ENCODE data around the gene ANKRD33.

ANKRD33 gene

DNA sequence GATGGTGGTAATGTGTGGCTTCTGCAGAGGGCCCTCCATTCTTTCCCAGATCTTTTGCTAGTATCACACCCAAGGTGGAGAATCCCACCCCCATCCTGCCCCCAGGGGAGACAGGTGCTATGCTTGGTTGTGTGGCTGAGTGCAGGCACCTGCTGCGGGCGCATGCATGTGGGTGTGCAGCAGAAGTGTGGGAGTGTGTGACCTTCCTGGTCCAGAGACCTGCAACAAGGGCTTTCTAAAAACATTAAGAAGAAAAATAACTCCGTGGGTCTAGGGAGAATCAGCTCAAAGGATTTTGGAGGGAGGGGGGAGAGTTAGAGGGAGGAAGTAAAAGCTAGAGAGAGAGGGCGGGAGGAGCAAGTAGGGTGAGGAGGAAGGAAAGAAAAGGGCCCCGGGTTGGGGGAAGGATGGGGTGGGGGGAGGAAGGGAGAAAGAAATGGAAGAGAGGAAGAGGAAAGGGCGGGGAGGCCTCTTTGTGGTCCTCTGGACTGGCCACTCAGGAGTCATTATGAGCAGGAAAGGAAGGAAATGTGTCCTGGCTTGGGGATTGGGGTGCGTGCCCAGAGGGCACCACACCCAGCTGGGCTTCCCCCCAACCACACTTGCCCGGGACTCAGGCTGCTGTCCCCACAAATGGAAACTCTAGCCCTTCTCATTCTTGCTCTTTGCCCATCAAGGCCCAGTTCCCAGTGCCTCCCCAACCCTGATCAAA, 36.3 kb upstream of the ANKRD33 start:
- TF ChIP-seq CSDC2 (CRISPR knock-in tag; IDR thresholded peaks at IDR 0.05) (no peak), ESRRG (CRISPR knock-in tag; IDR thresholded peaks at IDR 0.05) (no peak), BACH2 (CRISPR knock-in tag; IDR thresholded peaks at IDR 0.05; ENCODE audit: borderline replicate concordance) (no peak), OSR1 (CRISPR knock-in tag; IDR thresholded peaks at IDR 0.05) (no peak)
- TF ChIP-seq, protein P1, sequence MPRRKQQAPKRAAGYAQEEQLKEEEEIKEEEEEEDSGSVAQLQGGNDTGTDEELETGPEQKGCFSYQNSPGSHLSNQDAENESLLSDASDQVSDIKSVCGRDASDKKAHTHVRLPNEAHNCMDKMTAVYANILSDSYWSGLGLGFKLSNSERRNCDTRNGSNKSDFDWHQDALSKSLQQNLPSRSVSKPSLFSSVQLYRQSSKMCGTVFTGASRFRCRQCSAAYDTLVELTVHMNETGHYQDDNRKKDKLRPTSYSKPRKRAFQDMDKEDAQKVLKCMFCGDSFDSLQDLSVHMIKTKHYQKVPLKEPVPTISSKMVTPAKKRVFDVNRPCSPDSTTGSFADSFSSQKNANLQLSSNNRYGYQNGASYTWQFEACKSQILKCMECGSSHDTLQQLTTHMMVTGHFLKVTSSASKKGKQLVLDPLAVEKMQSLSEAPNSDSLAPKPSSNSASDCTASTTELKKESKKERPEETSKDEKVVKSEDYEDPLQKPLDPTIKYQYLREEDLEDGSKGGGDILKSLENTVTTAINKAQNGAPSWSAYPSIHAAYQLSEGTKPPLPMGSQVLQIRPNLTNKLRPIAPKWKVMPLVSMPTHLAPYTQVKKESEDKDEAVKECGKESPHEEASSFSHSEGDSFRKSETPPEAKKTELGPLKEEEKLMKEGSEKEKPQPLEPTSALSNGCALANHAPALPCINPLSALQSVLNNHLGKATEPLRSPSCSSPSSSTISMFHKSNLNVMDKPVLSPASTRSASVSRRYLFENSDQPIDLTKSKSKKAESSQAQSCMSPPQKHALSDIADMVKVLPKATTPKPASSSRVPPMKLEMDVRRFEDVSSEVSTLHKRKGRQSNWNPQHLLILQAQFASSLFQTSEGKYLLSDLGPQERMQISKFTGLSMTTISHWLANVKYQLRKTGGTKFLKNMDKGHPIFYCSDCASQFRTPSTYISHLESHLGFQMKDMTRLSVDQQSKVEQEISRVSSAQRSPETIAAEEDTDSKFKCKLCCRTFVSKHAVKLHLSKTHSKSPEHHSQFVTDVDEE (CRISPR knock-in tag; IDR thresholded peaks at IDR 0.05): no peak
- no peak for ATAC-seq

GRCh38 chr12:51852404-51853137, 35.3 kb upstream of the ANKRD33 start:
- TF ChIP-seq RARB (CRISPR knock-in tag; IDR thresholded peaks at IDR 0.05) (no peak), ZFP3 (CRISPR knock-in tag; IDR thresholded peaks at IDR 0.05) (peak; percentile 98)
- peak; percentile 37; the same call in 1 of the 3 replicates for ATAC-seq

DNA sequence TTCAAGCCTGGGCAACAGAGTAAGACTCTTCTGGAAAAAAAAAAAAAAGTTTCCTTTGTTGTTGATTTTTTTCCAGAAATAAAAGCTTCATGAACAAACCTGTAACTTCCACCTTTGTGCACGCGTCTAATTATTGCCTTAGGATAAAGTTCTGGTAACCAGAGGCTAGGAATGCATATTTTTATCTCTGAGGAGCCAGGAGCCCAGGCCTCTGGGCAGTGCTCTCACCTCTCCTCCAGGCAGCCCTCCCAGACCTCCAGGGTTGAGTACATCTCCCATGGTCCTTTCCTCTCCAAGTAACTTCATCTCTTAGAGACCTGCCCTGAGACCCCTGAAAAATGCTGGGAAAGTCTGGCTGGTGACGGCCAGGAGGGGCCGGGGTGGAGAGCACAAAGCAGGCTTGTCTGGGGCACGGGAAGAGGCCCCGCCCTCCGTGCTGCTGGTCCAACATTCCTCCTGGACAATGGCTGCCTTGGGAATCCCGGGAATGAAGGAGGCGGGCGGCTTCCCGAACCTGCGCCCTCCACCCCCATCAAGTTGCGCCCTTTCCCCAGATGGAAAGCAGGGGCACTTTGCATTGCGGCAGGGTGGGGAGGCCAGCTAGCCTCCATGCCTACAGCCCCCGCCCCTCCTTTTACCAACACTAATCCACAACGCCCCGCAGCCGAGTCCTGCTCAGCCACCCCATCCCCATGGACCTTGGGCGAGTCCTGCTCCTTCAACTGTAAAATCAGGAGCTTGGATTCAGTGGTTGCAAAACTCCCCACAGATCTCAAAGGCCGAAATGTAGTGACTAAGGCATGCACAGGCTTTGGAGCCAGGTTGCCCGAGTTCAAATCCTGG, 32.1 kb upstream of the ANKRD33 start:
- no peak for ATAC-seq
- TF ChIP-seq GLIS3 (CRISPR knock-in tag; IDR thresholded peaks at IDR 0.05) (no peak), TCF4 (CRISPR knock-in tag; IDR thresholded peaks at IDR 0.05; ENCODE audit: borderline replicate concordance) (no peak), ZNF565 (CRISPR knock-in tag; conservative IDR thresholded peaks at IDR 0.05; ENCODE audit: low read depth) (no peak), CSDC2 (CRISPR knock-in tag; IDR thresholded peaks at IDR 0.05) (no peak), ZNF8 (CRISPR knock-in tag; IDR thresholded peaks at IDR 0.05) (no peak), SNAI2 (CRISPR knock-in tag; IDR thresholded peaks at IDR 0.05) (no peak), TOX (CRISPR knock-in tag; IDR thresholded peaks at IDR 0.05; ENCODE audit: borderline replicate concordance) (no peak), ZNF70 (CRISPR knock-in tag; IDR thresholded peaks at IDR 0.05) (no peak)
- TF ChIP-seq, protein P2, sequence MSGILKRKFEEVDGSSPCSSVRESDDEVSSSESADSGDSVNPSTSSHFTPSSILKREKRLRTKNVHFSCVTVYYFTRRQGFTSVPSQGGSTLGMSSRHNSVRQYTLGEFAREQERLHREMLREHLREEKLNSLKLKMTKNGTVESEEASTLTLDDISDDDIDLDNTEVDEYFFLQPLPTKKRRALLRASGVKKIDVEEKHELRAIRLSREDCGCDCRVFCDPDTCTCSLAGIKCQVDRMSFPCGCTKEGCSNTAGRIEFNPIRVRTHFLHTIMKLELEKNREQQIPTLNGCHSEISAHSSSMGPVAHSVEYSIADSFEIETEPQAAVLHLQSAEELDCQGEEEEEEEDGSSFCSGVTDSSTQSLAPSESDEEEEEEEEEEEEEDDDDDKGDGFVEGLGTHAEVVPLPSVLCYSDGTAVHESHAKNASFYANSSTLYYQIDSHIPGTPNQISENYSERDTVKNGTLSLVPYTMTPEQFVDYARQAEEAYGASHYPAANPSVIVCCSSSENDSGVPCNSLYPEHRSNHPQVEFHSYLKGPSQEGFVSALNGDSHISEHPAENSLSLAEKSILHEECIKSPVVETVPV (CRISPR knock-in tag; IDR thresholded peaks at IDR 0.05): no peak
- TF ChIP-seq, protein P1 (CRISPR knock-in tag; IDR thresholded peaks at IDR 0.05): no peak

GRCh38 chr12:51860986-51861385, 26.9 kb upstream of the ANKRD33 start:
- ATAC-seq: no peak
- no peak for TF ChIP-seq BACH2 (CRISPR knock-in tag; IDR thresholded peaks at IDR 0.05; ENCODE audit: borderline replicate concordance)

DNA sequence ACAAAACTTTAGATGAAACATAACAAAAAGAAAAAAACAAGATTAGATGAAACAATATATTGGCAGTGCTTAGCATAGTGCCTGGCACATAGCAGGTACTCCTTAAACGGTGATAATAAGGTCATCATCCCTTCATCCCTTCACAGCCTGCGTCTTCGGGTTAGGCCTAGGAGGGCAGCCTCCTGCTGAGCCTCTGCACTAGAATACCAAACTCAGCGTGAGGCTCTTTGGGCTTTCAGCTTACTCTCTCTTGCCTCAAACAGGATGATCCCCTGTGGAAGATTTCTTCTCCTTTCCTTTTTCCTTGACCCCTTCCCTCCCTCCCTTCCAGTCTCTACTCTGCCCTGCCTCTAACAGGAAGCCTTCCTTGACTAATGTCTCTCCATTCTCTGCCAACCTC, 25.0 kb upstream of the ANKRD33 start:
- no peak for ATAC-seq
- TF ChIP-seq ZNF565 (CRISPR knock-in tag; conservative IDR thresholded peaks at IDR 0.05; ENCODE audit: low read depth) (no peak), PPARA (CRISPR knock-in tag; IDR thresholded peaks at IDR 0.05; ENCODE audit: borderline replicate concordance) (no peak), TOX (CRISPR knock-in tag; IDR thresholded peaks at IDR 0.05; ENCODE audit: borderline replicate concordance) (no peak), TCF4 (CRISPR knock-in tag; IDR thresholded peaks at IDR 0.05; ENCODE audit: borderline replicate concordance) (no peak), CSDC2 (CRISPR knock-in tag; IDR thresholded peaks at IDR 0.05) (no peak), ESRRG (CRISPR knock-in tag; IDR thresholded peaks at IDR 0.05) (no peak), ZNF70 (CRISPR knock-in tag; IDR thresholded peaks at IDR 0.05) (no peak), ARNTL (CRISPR knock-in tag; IDR thresholded peaks at IDR 0.05; ENCODE audit: borderline replicate concordance, low read depth) (no peak)
- TF ChIP-seq, protein P3, sequence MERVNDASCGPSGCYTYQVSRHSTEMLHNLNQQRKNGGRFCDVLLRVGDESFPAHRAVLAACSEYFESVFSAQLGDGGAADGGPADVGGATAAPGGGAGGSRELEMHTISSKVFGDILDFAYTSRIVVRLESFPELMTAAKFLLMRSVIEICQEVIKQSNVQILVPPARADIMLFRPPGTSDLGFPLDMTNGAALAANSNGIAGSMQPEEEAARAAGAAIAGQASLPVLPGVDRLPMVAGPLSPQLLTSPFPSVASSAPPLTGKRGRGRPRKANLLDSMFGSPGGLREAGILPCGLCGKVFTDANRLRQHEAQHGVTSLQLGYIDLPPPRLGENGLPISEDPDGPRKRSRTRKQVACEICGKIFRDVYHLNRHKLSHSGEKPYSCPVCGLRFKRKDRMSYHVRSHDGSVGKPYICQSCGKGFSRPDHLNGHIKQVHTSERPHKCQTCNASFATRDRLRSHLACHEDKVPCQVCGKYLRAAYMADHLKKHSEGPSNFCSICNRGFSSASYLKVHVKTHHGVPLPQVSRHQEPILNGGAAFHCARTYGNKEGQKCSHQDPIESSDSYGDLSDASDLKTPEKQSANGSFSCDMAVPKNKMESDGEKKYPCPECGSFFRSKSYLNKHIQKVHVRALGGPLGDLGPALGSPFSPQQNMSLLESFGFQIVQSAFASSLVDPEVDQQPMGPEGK (CRISPR knock-in tag; IDR thresholded peaks at IDR 0.05; ENCODE audit: borderline replicate concordance): no peak
- TF ChIP-seq, protein P1 (CRISPR knock-in tag; IDR thresholded peaks at IDR 0.05): no peak
